HG03558 (cell line): Measurements from ENCODE around the gene CHI3L1.

Experiments
- ATAC-seq: cut with Tn5 transposase; IDR thresholded peaks from one replicate; pipeline ENCODE4 v1.9.1; 2021; ENCODE audit warnings: moderate number of reproducible peaks; ENCODE audit not compliant: unreplicated experiment; ENCODE audit errors: extremely low read depth

Gene CHI3L1

DNA sequence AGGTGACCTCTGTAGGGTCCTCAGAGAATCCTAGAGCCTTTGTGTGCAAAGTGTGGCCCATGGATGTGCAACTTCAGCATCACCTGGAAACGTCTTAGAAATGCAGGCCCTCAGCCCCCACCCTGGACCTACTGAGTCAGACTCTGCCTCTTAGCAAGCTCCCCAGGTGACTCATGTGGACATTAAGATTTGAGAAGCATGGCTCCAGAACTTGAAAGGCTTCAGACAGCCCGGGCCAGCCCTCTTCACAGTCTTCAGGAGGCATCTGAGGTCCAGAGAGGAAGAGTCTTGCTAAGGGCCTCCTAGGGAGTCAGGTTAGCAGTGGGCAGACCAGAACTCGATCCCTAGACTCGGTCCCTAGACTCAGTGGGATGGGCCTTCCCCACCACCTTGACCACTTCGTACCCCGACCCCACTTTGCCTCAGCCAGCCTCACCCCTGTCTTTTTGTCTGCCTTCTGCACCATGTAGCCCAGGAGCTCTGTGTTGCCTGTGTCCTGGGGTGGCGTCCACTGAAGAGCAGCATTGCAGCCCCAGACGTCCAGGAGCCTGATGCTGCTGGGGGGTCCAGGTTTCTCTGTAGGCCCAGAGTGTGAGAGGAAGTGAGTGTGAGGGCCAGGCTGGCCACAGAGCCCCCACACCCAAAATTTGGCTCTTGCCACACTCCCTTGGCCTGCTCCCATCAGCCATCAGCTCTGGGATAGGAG lies 15.7 kb downstream of the CHI3L1 start:
- no peak for ATAC-seq

DNA sequence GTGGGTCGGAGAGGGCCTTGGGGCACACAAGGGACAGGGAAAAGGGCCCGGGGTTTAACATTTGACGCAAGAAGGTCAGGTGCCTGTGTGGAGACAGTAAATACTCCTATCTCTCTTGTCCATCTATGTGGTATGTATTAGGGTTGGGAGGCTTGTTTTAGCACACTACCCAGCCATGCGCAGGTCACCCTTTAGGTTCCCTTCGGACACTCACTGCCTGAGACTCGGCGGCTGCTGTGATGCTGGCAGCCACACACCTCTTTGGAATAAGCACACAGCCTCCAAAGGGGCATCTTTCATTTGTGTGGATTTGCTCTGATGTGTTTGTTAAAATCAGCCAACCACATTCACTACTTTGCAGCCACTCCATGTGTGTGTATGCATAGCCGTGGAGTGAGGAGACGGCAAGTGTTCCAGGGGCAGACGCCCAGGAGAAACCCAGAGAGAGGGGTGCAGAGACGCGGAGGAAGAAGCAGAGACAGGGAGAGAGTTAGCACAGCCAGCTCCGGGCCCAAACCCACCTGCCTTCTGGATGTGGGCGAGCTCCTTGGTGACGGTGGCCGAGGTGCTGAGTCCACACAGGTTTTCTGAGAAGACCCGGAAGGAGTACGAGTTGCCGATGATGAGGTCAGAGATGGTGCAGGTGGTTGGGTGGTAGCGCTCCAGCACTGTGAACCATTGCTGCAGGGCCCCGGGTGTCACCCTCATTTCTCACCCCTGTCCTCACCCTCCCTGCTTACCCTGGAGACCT lies 16.6 kb downstream of the CHI3L1 start:
- ATAC-seq = no peak

DNA sequence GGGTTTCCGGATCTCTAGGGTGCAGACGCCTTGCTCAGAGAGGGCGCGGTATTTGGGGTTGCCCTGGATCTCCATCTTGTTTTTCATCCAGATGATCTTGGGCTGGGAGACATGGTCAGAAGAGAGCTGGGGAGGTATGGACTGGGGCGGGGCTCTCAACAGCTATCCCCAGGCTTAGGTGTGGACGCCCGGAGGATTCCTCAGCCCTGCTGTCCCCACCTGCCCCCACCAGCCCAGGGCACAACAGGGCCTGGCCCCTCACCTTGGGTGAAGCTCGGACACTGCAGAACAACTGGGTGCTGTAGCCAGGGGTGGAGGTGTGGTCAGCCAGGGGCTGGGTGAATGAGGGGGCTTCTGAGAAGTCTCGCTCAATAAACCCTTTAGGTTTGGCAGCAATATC lies 17.5 kb downstream of the CHI3L1 start:
- ATAC-seq = no peak

DNA sequence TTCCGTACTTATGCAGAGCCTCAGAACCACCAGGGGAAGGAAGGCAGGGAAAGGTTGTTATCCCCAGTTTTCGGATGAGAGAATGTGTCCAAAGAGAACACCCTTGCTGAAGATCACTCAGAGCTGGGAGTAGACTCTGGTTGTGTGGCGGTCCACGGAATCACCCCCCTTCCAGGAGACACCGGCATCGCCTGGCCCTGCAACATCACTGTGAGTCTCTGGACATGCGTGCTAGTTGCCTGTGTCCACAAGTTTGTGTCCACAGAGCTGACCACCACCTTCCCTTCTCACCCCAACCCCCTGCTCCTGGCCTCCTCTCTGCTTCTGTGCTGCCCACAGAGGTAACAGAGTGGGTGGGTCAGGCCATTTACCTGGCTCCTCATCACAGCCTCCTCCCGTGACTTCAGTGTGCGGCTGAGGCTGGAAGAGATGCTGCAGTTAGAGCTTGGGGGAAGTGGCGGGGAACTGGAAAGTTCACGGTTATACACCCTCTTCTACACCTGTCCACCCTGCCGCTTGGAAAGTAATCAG lies 18.2 kb downstream of the CHI3L1 start:
- ATAC-seq = no peak

DNA sequence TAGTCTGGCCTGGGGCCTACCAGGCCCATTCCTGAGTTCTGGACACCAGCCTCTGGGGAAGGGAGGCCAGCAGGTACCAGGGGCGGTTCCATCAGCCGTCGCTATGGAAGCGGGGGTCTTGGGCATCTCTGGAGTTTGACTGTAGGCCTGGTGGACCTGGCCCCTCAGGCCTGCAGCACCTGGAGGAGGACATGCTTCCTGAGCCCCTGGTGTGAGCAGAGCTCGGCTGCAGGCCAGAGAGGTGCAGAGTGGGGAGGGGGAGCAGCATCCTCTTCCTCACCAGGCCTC lies 18.6 kb downstream of the CHI3L1 start:
- no peak for ATAC-seq

DNA sequence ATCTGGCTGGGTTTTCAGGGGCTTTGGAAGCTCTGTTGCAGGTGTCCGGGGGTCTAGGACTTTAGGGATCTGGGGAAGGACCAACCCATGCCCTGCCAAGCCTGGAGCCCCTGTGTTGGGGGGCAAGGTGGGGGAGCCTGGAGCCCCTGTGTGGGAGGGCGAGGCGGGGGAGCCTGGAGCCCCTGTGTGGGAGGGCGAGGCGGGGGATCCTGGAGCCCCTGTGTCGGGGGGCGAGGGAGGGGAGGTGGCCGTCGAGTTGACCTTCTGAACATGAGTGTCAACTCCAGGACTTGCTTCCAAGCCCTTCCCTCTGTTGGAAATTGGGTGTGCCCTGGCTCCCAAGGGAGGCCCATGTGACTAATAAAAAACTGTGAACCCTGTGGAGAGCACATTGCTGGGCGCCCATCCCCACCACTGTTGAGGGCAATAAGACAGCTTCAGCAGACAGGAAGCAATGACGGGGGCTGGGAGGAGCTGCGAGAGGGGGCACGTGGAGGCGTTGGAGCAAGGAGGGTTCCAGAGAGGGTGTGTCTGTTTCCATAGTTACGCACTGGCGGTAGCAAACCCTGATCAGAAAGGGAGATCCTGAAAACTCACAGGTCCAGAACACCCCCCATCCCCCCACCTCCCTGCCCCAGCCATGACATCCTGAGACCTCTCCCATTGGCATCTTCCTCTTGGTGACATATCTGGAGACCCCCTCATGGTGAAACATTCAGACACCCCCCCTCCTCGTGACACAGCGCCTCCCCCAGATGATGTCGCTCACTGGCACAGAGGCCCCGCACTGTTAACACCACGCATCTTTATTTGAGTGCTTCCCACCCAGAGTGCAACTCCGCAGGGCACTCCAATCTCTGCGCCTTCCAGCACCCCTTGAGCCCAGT lies 19.2 kb downstream of the CHI3L1 start:
- ATAC-seq = no peak

DNA sequence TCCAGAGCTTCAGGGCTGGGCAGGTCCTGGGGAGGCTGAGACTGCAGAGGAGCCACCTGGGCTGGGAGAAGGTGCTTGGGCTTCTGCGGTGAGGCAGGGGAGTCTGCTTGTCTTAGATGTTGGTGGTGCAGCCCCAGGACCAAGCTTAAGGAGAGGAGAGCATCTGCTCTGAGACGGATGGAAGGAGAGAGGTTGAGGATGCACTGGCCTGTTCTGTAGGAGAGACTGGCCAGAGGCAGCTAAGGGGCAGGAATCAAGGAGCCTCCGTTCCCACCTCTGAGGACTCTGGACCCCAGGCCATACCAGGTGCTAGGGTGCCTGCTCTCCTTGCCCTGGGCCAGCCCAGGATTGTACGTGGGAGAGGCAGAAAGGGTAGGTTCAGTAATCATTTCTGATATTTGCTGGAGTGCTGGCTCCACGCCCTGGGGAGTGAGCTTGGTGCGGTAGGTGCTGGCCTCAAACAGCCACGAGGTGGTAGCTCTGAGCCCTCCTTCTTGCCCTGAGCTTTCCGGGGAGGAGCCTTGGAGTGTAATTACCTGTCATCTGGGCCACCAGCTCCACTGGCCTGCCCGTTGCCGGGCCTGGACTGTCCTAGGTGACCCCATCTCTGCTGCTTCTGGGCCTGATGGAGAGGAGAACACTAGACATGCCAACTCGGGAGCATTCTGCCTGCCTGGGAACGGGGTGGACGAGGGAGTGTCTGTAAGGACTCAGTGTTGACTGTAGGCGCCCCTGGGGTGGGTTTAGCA lies 20.1 kb downstream of the CHI3L1 start:
- ATAC-seq = no peak

DNA sequence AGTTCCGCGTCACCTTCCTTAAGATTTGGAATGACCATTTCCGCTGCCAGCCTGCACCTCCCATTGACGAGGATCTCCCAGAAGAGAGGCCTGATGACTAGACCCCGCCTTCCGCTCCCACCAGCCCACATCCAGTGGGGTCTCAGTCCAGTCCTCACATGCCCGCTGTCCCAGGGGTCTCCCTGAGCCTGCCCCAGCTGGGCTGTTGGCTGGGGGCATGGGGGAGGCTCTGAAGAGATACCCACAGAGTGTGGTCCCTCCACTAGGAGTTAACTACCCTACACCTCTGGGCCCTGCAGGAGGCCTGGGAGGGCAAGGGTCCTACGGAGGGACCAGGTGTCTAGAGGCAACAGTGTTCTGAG lies 20.7 kb downstream of the CHI3L1 start:
- ATAC-seq = no peak

DNA sequence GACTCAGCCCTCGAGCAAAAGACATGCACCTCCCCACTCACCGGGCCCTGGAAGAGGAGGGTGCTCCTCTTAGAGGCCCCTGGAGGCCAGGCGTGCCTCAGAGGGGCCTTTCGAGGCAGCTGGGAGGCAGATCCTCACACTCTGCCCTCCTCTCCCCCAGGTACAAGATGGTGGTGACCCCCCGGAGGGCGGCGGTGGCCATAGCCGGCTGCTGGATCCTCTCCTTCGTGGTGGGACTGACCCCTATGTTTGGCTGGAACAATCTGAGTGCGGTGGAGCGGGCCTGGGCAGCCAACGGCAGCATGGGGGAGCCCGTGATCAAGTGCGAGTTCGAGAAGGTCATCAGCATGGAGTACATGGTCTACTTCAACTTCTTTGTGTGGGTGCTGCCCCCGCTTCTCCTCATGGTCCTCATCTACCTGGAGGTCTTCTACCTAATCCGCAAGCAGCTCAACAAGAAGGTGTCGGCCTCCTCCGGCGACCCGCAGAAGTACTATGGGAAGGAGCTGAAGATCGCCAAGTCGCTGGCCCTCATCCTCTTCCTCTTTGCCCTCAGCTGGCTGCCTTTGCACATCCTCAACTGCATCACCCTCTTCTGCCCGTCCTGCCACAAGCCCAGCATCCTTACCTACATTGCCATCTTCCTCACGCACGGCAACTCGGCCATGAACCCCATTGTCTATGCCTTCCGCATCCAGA lies 21.3 kb downstream of the CHI3L1 start:
- no peak for ATAC-seq

DNA sequence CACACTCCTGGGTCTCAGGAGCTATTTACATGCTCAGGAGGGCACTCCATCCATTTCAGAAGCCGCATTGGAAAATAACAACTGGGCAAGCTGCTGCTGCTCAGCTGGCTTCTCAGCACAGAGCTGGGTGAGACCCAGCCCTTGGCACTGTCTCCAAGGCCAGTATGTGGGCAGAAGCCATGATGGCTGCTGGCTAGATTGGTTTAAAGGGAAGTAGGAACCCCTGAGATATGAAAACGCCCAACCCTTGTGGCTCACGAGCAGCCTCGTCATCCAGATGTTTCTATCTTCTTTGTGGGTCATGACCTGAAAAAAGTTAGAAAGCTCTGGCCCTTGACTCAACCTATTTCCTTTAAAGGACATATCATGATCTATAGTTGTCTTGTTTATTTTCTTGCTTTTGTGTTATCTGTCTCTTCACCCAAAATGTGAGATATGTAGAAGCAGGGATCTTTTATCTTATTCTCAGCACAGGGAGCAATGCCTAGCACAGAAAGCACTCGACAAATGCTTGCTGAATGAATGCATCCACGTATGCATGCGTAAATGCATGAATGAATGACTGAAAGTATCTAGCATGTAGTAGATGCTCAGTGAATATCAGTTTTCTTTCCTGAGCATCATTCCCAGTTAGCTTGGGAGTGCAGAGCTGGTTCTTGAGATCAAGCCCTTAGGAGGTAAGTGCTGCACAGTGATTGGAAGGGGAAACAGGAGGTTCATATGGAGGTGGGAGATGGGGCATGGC lies 22.4 kb downstream of the CHI3L1 start:
- no peak for ATAC-seq

DNA sequence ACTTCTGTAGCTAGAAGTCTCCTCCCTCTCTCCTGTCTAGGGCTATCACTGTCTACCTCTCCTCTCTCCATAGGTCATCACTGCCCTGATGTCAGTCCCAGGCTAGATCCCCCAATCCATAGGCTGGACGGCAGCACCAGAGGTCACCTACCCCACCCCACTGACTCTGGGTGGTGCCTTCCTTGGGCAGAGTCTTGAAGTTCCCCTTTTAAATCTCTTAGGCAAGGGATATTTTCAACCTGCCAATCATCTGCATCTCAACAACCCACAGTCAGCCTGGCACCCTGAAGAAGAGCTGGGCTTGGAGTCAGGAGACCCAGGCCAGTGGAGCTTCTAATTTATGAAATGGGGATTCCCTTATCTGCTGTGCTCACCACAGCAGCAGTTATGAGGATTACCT lies 24.1 kb downstream of the CHI3L1 start:
- no peak for ATAC-seq

DNA sequence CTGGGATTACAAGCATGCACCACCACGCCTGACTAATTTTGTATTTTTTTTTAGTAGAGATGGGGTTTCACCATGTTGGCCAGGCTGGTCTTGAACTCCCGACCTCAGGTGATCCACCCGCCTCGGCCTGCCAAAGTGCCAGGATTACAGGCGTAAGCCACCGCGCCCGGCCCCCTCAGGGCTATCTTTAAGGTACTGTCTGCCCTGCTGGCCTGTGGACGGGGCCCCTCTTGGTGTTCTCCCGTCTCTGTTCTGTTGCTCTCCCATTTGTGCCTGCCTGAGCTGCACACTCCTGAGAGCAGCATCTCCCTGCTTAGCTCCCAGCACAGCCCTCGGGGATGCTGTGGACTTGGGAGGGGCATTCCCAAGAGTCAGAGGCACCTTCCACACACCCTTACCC lies 24.8 kb downstream of the CHI3L1 start:
- no peak for ATAC-seq

DNA sequence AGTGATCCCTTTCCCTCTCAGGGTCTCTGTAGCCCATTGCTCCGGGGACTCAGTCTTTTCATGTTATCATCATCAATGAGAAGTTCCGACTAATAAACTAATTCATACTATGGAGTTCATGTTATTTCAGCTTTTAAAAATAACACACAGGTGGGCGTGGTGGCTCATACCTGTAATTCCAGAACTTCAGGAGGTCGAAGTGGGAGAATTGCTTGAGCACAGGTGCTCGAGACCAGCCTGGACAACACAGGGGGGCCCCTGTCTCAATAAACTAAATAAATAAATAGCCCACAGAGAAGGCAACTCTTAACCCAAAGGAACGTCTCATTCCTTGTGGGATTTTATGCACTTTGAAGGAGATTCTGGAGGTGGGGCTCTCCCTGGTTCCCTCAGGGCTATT lies 25.3 kb downstream of the CHI3L1 start:
- no peak for ATAC-seq

DNA sequence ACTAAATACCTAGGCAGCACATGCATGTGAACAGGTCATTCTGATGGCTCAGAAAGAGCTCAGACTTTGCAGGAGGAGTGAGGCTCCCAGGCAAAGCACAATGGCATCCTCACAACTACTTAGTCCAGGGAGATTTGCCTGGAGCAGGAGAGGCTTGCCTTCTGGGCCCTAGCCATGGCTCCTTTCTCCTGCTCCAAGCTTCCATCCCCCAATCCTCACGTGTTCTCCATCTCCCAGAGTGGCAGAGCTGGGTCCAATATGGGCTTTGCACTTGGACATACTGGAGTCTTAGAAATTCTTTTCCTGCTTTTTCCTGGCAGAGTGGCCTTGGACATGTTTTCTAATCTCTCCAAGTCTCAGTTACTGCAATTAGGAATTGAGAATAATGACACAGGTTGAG lies 26.7 kb downstream of the CHI3L1 start:
- ATAC-seq = no peak

DNA sequence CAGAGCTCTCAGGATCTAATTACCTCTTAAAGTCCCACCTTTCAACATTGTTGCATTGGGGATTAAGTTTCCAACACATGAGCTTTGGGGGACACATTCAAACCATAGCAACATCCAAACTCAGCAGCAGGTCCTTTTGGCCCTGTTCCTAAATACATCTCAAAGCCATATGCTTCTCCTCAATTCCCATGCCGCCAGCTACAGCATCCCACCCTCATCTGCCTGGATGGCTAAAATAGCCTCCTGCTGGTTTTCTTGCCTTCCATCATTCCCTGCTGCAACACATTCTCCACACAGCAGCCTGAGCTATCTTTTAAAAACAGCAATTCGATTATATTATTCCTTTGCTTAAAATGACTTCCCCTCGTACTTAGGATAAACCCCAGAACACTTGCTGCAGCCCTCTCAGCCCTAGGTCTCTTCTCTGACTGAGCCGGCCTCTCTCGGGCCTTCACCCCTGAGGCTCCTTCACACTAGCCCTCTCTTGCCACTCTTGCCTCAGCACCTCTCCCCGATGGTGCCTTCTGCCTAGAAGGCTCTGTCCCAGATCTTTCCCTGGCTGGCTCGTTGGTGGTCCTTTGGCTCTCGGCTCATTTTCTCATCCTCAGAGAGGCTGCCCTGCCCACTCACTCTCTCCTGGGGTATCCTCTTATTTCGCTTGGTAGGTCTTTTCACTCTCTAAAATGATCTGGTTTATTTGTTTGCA lies 27.4 kb downstream of the CHI3L1 start:
- no peak for ATAC-seq

DNA sequence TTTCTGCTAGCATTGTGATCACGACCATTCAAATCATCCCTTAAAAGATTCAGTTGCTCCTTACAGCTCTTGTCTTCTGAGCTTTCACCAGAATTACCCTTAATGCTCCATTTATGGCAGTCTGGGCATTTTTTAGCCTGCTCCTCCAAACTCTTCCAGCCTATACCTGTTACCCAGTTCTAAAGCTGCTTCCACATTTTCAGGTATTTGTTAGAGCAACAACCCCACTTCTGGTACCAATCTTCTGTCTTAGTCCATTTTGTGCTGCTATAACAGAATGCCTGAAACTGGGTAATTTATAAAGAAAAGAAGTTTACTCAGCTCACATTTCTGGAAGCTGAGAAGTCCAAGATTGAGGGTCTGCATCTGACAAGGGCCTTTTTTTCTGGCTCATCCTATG lies 28.1 kb downstream of the CHI3L1 start:
- no peak for ATAC-seq

DNA sequence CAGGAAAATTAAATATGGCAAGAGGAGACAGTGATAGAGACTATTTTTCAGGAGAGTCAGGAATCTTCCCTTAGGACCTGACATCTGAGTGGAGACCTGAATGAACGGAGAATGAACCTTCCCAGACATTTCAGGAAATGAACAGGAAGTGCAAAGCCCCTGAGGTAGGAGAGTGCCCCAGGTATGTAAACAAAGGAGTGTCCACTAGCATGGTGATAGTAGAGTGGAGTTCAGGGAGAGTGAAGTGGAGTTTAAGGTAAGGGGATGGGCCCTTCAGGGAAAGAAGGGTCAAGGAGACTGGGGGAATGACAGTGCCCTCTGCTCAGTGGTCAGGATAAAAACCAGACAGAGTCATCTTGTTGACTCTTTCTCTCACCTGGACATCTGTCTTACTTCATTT lies 30.2 kb downstream of the CHI3L1 start:
- no peak for ATAC-seq

DNA sequence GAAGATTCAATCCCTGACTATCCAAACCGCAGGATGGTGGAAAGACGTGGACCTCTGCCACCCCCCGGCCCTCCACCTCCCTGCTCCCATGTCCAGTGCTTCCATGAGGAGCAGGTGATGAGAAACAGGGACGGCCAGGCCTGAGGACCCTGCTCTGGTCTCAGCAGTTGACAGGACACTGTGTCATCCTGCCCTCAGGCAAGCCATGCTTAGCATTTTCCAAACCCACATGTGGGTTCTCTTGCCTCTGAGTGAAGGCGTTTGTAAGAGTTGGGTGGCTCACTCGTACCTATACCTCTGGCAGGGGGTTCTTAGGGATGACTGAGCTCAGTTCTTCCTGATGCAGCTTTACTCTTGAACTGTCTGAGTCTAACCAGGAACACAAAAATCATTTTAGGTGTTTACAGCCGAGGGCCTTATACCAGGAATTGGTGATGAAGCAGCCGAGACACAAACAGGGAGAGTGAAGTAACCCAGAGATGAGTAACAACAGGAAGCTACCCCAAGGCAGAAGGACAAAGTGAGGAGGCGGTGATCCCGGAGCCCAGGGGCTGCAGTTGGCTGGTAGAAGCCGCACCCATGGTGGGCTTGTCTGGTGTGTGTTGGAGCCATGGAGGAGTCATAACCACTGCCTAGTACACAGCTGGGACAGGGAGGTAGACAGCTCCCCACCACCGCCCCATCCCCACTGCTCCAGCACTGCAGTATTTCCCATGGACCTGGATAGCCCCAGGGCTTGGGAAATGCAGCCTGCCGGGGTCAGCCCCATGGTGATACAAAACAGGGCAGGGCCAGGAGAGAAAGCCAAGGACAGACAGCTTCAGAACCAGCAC lies 32.3 kb downstream of the CHI3L1 start:
- no peak for ATAC-seq
